Measurements from ENCODE around the gene PLA2G2A.
"Not testable (repeated sequence)": the region's sequence is repeated elsewhere in the genome, so short reads cannot be mapped to it uniquely, and the experiment has no call there.

Gene PLA2G2A

DNA sequence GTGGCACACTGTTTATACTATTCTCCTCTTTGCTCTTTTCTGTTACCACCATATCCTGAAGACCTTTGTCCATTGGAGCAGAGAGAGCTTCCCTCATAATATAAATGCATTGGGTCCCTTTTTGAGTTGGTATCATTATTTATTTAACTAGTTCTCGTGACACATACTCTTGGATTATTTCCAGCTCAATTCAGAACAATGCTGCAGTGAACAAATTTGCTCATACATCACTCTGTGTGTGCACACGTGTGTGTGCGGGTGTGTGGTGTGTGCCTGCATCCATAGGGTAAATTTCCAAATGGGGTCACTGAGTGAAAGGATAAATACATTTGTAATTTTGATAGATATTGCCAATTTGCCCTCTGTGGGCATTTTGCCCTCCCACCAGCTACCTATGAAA lies 5.8 kb downstream of the PLA2G2A start:
- DNase-seq (ENCODE audit: low read depth in 2 of 2) = no peak

DNA sequence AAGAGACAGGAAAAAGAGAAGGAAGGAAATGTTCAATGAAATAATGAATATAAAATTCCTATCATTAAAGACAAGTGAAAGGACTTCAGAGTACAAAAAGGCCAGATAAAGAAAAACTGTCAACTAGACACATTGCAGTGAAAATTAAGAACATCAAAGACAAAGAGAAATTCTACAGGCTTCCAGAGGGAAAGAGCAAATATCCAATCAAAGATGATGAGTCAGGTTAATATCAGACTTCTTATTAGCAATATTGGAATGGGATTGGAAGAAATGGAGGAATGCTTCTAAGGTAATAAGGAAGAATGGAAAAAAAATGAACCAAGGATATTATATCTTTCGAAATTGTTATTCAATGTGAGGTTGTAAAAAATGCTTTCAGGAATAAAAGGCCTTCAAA lies 7.8 kb downstream of the PLA2G2A start:
- no peak for DNase-seq (ENCODE audit: low read depth in 2 of 2)

DNA sequence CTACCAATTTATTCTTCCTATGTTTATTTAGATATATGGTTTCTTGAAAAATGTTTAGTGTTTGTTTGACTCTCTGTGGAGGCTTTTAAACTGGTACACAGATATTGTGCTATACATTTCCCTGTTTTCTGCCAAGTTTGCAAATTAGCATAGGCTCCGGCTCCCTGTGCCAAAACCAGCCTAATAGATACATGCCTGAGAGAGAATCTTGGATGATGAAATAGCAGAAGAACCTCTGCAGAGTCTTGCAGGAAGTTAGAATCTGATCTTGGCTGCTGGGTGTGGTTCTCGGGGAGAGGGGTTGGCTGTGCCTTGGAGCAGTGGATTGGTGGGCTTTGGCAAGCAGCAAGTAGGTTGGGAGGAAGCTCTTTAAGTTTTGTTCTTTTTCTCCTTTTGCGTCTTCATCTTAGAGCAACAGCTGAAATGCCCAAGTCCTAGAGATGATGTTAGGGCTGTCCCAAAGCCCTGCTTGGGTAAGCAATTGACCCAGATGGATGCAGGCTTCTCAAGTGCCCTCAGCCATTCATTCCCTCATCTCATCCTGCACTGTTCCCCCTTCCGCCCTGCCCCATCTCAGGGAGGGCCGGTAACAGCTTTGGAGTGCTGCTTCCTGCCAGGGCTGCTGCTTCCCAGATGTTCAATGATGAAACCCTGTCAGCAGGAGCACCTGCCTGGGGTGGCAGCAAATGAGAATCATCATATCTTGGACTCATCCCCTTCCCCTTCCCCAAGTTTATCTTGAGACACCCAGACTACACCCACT lies 9.3 kb downstream of the PLA2G2A start:
- DNase-seq (ENCODE audit: low read depth in 2 of 2) = no peak

DNA sequence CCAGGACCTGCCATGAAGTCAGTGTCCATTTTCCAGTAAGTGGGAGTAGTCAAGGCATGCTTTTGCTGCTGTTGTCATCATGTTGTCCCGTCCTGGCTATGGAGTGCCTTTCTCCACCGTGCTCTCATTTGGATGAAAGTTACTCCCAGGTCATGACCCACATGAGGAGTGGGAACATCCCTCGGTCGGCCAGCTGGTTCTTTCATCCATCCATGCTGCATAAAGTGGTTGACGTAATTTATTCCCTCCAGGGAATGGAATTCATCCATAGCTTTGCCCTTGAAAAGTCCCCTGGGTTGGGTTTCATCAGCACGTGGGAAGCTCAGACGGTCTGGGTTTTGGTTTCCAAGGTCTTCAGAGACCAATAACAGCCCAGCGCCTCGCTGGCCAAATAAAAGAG lies 11.6 kb downstream of the PLA2G2A start:
- no peak for DNase-seq (ENCODE audit: low read depth in 2 of 2)

DNA sequence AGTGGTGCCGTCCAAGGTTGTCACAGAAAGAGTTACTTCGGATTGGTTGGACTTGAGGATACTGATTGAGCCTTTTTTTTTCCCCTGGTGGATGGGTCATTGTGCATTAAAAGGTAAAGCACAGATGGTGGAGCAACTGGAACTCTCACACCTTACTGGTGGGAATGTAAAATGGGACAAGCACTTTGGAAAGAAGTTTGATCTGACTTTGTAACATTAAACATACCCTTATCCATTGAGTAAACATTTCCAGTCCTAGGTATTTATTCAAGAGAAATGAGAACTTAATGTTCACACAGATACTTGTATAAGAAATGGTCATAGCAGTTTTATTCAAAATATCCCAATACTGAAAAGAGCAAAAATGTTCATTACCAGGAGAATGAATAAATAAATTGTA lies 14.9 kb downstream of the PLA2G2A start:
- no peak for DNase-seq (ENCODE audit: low read depth in 2 of 2)

DNA sequence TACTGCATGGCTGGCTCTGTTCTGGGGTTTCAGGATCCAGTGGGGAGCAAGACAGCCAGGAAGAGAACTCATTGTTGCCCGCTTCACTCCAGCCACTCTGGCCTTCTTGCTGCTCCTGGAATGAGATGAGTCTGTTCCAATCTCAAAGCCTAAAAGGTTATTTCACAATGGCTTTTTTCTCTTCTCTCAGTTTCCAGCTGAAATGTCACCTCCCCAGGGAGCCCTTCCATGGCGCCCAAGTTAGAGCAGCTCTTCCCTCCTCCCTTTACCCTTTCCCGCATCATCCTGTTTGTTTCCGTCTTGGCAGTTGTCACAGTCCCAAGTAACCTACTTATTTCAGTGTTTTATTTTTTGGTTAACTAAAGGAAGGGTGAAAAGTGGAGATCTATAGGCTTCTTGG lies 15.8 kb downstream of the PLA2G2A start:
- DNase-seq (ENCODE audit: low read depth in 2 of 2) = no peak

DNA sequence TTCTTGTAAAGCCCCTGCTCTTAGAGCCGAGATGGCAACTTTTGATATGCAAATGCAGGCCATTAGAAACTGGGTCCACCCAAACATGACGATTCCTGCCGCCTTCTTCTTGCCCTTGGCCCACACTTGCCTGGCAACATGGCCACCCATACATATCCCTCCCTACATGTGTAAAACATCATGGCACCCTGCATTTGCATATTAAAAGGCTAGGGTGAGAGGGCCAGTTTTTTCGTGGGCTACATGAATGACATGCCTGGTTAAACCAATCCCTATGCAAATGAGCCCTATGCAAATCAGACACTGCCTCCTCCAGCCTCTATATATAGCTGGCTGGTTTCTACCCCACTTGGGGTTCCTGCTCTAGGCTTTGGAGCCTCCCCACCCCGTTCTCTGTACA lies 18.8 kb downstream of the PLA2G2A start:
- DNase-seq (ENCODE audit: low read depth in 2 of 2) = no peak

DNA sequence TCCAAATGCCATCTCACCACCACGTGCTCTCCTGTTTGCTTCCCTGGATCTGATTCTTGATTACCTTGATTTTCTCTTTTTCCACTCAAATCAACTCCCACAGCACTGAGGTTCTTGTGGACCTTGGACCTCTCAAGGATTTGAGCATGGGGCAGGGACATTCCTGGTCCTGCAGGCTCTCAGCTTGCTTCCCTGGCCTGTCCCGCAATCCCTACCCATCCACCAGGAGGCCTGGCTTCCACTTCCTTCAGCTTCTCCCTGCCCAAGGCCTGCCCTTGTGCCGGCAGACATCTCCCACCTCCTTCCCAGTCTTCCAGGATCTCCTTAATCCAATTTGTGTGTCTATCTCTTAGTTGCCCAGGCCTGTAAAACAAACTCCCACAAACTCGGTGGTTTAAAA lies 21.6 kb downstream of the PLA2G2A start:
- DNase-seq (ENCODE audit: low read depth in 2 of 2) = no peak

DNA sequence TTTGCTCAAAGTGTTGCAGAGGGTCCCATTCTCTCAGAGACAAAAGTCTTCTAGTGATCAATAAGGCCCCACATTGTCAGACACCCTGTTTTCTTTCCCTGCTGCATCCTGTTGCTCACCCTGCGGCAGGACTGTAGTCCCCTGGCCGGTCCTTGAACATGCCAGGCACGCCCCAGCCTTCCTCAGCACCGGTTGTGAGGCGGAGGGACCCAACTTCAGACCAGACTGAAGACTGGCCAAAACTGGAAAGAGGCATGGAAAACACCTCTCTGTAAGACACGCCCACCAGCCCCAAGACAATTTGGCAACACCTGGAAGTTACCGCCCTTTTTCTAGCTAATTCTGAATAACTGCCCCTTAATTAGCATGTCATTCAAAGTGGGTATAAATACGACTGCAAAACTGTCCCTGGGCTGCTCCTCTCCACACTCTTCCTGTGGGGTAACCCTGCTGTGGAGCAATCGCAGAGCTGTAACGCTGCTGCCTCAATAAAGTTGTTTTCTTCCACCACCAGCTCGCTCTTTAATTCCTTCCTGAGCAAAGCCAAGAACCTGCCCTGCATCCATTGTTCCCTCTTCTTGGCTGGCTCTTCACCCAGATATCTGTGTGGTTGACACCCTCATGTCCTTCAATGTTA lies 23.8 kb downstream of the PLA2G2A start:
- no peak for DNase-seq (ENCODE audit: low read depth in 2 of 2)

DNA sequence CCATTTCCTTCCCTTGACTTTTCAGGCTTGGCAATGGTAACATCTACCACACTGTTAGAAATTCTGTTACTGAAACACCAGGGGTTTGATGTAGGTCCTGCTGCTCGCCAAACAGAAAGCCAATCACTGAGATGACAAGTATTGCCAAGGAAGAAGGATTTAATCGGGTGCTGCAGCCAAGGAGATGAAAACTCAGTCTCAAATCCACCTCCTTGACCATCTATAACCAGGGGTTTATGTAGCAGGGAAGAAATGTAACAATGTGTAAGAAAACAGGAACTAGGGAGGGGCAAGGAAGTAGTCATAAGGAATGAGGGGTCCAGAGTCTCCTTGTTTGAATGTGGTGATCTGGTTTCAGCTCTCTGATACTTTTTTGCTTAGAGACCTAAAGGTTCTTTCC lies 25.4 kb downstream of the PLA2G2A start:
- no peak for DNase-seq (ENCODE audit: low read depth in 2 of 2)

DNA sequence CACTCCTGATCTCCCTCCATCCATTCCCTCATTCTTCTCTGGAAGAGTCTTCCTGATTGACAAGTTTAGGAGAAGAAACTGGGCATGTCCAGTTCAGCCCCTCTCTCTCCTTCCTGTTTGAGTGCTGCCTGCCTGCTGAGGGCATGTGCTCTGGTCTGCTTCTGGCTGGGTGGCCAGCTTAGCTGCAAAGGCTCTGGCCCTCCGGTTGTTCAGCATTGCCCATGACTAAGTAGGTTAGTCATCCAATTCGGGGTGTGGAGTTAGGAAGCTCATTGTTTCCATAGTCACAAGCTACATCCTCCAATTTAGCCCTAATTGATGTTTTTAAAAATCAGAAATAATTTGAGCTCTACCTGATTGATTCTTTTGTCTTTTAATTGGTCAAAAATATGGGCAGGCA lies 30.4 kb downstream of the PLA2G2A start:
- no peak for DNase-seq (ENCODE audit: low read depth in 2 of 2)

DNA sequence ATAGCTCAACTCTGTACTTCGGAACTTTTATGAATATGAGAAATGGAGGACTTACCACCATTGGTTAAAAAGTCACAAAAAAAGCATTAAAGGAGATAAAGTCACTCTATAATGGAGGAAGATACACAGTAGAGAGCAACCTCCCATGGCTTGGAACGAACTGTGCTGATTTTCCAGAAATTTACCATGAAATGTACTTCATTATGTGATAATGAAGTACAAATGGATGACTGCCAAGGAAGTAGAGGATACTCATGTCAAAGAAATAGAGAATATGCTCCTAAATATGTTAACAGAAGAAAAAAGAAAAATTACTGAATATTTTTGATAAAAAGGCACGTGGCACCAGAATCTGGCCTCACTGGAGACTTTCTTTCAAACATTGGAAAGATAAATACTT lies 32.4 kb downstream of the PLA2G2A start:
- DNase-seq (ENCODE audit: low read depth in 2 of 2) = no peak

DNA sequence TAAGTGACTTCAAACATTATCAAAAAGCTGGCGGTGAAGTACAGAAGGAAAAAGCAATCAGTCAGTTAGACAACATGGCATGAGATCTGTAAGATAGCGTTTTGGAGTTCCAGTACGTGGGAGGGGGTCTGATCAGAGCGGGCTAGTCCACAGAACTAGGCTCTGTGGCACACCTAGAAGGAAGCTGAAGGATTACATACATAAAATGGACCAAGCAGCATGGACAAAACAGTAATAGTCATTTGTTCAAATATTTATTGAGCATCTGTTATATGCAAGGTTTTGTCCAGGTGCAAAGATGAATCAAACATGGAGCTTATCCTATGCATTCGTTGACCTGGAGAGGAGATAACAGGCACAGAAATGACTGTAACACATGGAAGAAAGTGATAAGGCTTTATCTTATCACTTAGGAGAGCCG lies 33.1 kb downstream of the PLA2G2A start:
- no peak for DNase-seq (ENCODE audit: low read depth in 2 of 2)

DNA sequence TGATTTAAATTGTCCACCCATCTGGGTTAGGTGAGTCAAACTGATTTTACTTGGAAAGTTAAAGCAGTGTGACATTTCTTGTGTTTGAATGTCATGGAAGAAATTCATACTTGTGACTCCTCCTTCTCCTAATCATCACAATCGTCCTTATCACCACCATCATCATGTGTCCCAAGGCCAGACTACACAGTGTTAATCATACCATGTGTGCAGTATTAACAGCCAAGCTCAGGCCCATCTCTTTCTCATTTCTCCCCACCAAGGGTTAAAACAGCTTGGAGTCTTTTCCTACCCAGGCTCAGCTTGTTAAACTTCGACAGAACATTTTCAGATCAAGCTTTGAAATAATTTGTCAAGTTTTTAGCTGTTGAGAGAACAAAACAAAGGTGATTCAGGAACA lies 33.5 kb downstream of the PLA2G2A start:
- DNase-seq (ENCODE audit: low read depth in 2 of 2) = no peak

DNA sequence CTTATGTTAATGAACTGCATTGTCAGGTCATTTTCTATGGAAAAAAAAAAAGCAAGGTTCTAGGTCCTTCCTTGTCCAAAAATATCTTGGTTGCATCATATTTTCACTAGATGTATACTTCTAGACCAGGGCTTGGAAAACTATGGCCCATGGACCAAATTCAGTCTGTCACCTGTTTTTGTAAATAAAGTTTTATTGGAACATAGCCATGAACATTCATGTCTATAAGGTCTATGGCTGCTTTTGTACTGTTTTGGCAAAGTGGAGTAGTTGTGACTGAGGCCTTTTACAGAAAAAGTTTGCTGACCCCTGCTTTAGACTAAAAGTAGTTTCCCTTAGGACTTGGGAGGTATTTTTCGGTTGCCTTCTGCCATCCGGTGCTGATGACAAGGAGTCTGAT lies 36.8 kb downstream of the PLA2G2A start:
- no peak for DNase-seq (ENCODE audit: low read depth in 2 of 2)

DNA sequence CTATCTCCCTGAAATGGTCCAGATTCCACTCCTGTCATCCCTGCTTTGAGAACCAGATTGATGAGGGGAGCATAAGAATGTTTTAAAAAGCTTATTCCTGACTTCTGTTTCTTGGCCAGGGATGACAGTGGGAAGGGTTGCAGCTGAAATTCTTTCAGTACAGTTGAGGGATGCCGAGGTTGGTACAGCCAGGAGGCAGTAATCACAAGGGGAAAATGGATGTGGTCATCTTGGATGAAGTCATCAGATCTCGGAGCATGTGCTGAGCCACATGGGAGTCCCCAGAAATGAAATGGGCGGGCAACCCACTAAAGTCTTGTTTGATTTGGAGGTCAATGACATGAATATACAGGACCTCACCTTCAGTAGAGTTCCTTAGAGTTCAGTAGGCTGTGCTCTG lies 37.3 kb downstream of the PLA2G2A start:
- no peak for DNase-seq (ENCODE audit: low read depth in 2 of 2)

DNA sequence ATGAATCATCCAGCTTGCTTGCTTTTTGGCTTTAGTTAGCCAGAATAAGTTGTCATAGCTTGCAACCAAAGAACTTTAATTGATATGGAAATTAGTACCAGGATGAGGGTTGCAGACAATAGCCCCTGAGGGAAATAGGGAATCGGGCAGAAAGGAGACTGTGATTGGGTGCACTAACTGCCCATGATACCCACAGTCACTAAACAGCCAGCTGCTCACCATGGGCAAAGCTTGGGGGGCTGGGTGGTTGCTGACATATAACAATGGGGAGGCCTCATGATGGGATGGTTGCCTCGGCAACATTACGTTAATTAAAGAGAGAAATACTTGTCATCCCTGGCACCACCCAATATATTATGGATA lies 38.2 kb downstream of the PLA2G2A start:
- no peak for DNase-seq (ENCODE audit: low read depth in 2 of 2)

DNA sequence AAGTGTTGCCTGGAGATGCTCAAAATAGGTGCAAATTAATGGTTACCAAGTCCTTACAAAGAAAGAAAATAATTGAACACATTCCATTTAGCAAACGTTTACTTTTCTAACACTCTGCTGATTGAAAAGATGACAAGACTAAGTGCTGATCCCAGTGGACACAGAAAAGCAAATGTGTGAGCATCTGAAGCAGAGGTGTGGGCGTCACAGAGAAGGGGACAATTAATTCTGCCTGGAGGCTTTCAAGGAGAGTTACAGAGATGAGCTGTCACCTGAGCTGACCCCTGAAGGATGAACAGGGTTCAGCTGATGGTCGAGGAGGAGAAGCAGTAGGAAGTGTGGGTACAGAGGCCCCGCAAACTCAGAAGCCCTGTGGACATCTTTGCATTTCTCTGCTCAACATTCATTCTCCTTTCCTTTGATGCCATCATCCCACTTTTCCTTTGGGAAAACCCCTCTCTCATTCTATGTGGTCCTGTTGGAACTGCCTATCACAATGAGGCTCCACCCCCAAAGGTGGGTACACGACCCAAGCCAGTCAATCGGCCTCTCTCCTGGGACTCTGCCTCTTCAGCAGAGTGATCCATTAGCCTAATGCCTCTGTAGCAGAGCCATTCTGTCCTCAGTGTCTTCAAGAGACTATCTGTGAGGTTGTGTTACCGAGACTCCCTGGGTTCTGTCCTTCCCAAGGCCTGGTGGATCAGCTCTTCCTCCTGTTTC lies 38.8 kb downstream of the PLA2G2A start:
- no peak for DNase-seq (ENCODE audit: low read depth in 2 of 2)

DNA sequence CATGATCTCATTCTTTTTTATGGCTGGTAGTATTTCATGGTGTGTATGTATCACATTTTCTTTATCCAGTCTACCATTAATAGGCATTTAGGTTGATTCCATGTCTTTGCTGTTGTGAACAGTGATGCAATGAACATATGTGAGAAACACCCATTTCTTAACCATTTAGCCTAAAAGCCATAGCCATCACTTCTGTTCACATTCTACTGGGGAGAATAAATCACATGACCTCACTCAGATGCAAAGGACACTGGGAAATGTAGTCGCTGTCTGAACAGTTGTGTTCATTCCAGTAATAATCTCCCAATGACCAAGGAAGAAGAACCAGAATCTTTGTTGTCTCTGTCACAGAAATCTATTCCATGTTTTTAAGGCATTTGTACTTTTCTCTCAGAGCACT lies 40.9 kb downstream of the PLA2G2A start:
- no peak for DNase-seq (ENCODE audit: low read depth in 2 of 2)

DNA sequence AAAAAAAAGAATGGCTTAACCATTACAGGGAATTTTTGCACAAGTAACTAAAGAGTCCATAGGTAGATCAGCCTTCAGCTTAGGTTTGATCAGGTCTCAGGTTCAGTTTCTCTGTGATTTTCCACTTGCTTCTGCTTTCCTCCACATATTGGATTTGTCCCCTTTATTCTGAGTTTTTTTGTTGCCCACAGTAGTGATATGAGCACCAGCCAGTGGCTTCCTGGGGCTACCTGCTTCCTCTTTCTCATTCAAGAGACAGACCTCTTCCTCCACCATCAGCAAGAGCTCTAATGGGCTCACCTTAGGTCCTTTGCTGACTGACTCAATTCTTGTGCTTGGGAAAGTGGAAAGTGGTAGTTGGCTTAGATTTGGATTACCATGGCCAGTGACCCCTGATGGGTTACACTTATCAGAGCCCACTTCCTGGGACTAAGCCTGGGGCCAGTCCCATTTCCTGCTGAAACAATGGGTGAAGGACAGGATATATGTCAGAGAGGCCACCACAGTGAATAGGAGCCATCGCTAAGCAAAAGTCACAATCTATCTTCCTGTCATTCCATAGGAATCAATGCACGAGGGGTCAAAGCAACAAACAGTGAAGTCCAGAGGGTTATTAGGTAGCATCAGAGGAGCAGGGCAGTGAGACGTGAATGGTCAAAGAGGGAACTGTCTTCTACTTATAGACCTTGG lies 43.2 kb downstream of the PLA2G2A start:
- no peak for DNase-seq (ENCODE audit: low read depth in 2 of 2)

DNA sequence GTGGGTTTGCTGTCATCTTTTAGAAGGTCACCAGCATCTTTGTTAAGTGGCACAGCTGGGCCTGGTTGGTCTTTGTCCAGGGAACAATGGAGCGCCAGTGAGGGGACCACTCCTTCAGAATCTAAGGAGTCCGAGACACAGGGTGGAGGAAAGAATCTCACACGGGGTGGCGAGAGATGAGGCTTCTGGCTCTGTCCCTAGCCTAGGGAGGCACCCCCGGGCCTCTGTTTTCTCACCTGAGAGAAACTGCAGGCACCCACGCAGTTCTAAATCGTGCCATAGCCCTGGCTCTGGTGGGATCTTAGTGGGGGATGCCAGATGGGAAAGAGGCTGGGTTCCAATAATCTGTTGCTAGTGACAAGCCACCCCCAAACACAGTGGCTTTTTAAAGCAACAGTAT lies 45.1 kb downstream of the PLA2G2A start:
- no peak for DNase-seq (ENCODE audit: low read depth in 2 of 2)

DNA sequence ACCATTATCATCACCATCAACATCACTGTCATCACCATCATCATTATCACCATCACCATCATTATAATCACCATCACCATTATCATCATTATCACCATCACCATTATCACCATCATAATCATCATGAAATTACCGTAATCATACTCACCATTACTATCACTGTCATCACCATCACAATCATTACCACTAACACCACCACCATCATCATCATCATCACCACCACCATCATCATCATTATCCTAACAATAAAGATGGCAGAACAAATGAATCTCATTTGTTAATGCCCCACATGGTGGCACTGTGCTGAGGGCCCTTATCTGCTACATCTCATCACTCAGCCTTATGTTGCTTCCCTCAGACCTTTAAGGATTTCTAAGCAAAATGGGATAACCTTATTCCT lies 46.6 kb downstream of the PLA2G2A start:
- no peak for DNase-seq (ENCODE audit: low read depth in 2 of 2)

DNA sequence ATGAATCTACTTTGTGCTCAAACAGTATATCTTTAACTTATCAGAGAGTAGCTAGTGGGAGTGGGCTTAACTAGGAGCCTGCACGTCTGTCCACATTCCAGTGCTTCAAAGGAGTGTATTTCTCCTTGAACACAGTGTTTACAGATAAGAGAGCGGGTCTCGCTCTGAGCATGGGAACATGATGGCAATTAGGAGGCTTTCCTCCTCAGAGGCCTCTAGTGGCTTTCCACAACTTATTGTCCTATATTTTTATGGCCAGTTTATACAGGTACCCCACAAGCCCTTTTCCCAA lies 52.3 kb downstream of the PLA2G2A start:
- DNase-seq (ENCODE audit: low read depth in 2 of 2) = not testable (repeated sequence)

All from stimulated activated CD8-positive, alpha-beta memory T cell treated with anti-CD3 and anti-CD28 coated beads, Interleukin-7, amount 100 ng/mL, for 1 hour (primary cell).